ENCODE results near the gene ZNF598.
"Not testable (repeated sequence)": the region's sequence is repeated elsewhere in the genome, so short reads cannot be mapped to it uniquely, and the experiment has no call there.

The ZNF598 gene

GRCh38 chr16:1973461-1974156 is 36.0 kb downstream of the ZNF598 start:
- no peak for DNase-seq

GRCh38 chr16:1972490-1972877 is 37.1 kb downstream of the ZNF598 start:
- no peak for DNase-seq

- peak; percentile 96 to 97 for DNase-seq
Measured at GRCh38 chr16:1971796-1972489, 37.7 kb downstream of the ZNF598 start, which contains the start of gene TBL3. TBL3 (plus strand) TSS chr16:1972053; CDS start chr16:1972165, 112 bp downstream.

GRCh38 chr16:1968146-1968953 is 41.3 kb downstream of the ZNF598 start:
- no peak for DNase-seq

GRCh38 chr16:1966460-1966859 is 43.2 kb downstream of the ZNF598 start, which contains the start of gene RNF151:
RNF151 (plus strand) TSS chr16:1966856; CDS start chr16:1966882, 26 bp downstream.
- DNase-seq, result no peak

GRCh38 chr16:1965396-1966001 is 44.1 kb downstream of the ZNF598 start:
- DNase-seq, result no peak

GRCh38 chr16:1964506-1965395 is 44.9 kb downstream of the ZNF598 start, which contains the start of gene RPS2:
RPS2 (minus strand) TSS chr16:1964826; CDS start chr16:1964625, 201 bp downstream.
- DNase-seq, result peak; percentile 99

- no peak for DNase-seq
Measured at GRCh38 chr16:1963806-1964505, 45.7 kb downstream of the ZNF598 start.

- DNase-seq, result not testable (repeated sequence)
Measured at GRCh38 chr16:1962161-1963153, 47.2 kb downstream of the ZNF598 start.

GRCh38 chr16:1961651-1962067 is 48.0 kb downstream of the ZNF598 start:
- no peak for DNase-seq

- no peak for DNase-seq
Measured at GRCh38 chr16:1960665-1961630, 48.7 kb downstream of the ZNF598 start.

GRCh38 chr16:1959269-1960039 is 50.2 kb downstream of the ZNF598 start, which contains the start of gene NDUFB10:
NDUFB10 (plus strand) TSS chr16:1959538; CDS start chr16:1959625, 87 bp downstream.
- peak; percentile 84 to 91 for DNase-seq

- DNase-seq, result no peak
Measured at GRCh38 chr16:1958715-1959268, 50.8 kb downstream of the ZNF598 start.

GRCh38 chr16:1958143-1958491 is 51.5 kb downstream of the ZNF598 start:
- DNase-seq, result not testable (repeated sequence)

- DNase-seq, result not testable (repeated sequence)
Measured at GRCh38 chr16:1957434-1958142, 52.0 kb downstream of the ZNF598 start.

- DNase-seq, result no peak
Measured at GRCh38 chr16:1953734-1954133, 55.9 kb downstream of the ZNF598 start.

- DNase-seq, result no peak
Measured at GRCh38 chr16:1950559-1950958, 59.1 kb downstream of the ZNF598 start.
